Skeletal muscle satellite cell (primary cell): ENCODE results near the gene POU6F2.
A peak's percentile ranks its signal among the peaks of the same experiment; 100 is the strongest.
"Not testable (repeated sequence)": the region's sequence is repeated elsewhere in the genome, so short reads cannot be mapped to it uniquely, and the experiment has no call there.

ENCODE experiments used
- H3K27me3 ChIP-seq: 2 replicates; pipeline ENCODE4 v1.7.0; 2013; ENCODE audit warnings: low read length; ENCODE audit not compliant: control insufficient read depth, insufficient read depth
- H3K36me3 ChIP-seq: 2 replicates; pipeline ENCODE4 v1.7.0; 2013; ENCODE audit warnings: mild to moderate bottlenecking, control low read depth, low read length; ENCODE audit not compliant: insufficient read depth
- H3K4me1 ChIP-seq: 2 replicates; pipeline ENCODE4 v1.7.0; 2013; ENCODE audit warnings: low read length; ENCODE audit not compliant: control insufficient read depth, insufficient read depth
- H3K4me2 ChIP-seq: 2 replicates; pipeline ENCODE4 v1.7.0; 2013; ENCODE audit warnings: mild to moderate bottlenecking, low read length
- H3K4me3 ChIP-seq: 2 replicates; pipeline ENCODE4 v1.7.0; 2013; ENCODE audit warnings: low read length
- H3K9ac ChIP-seq: 2 replicates; pipeline ENCODE4 v1.7.0; 2013; ENCODE audit warnings: mild to moderate bottlenecking, low read depth, low read length, moderate library complexity
- H3K9me3 ChIP-seq: replicated peaks from 2 replicates; pipeline ENCODE4 v1.7.0; 2013; ENCODE audit warnings: mild to moderate bottlenecking, control low read depth, low read length

The POU6F2 gene

GRCh38 chr7:38947541-38947940 is 30.2 kb upstream of the POU6F2 start:
- H3K4me2 ChIP-seq, H3K9ac ChIP-seq, H3K4me3 ChIP-seq, H3K4me1 ChIP-seq, H3K27me3 ChIP-seq, H3K36me3 ChIP-seq, H3K9me3 ChIP-seq: not testable (repeated sequence)

GRCh38 chr7:38950309-38950708 is 27.4 kb upstream of the POU6F2 start:
- H3K4me1 ChIP-seq: no peaks in the 10 kb centered on the region
- H3K36me3 ChIP-seq: no peaks in the 10 kb centered on the region
- no peak overlapping the region for H3K4me3 ChIP-seq
- H3K9ac ChIP-seq: no peak overlapping the region
- no peak overlapping the region for H3K4me2 ChIP-seq
- H3K27me3 ChIP-seq: no peaks in the 10 kb centered on the region
- H3K9me3 ChIP-seq: no peaks in the 10 kb centered on the region

GRCh38 chr7:38951213-38951612 is 26.5 kb upstream of the POU6F2 start:
- no peaks in the 10 kb centered on the region for H3K27me3 ChIP-seq
- no peaks in the 10 kb centered on the region for H3K9me3 ChIP-seq

DNA sequence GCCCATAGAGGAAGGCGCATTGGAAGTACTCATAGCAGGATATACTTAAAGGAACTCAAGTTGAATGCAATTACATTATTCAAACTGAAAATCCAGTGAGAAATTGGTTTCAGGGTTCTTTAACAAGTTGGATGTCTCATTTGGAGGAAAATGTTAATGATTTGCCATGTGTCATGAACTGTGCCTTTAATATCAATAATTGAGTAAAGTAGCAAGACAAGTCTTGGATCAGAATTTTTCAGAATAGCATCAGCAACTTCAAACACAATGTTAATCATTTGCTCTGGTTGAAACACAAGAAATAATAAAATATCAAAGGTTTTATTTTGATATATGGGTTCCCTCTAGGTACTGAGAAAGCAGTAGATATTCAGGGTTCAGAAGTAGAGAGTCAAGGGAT is 24.5 kb upstream of the POU6F2 start:
- Histone ChIP-seq H3K9ac (no peak overlapping the region), H3K27me3 (no peaks in the 10 kb centered on the region), H3K9me3 (no peaks in the 10 kb centered on the region), H3K36me3 (no peaks in the 10 kb centered on the region), H3K4me2 (no peak overlapping the region), H3K4me3 (no peak overlapping the region), H3K4me1 (no peaks in the 10 kb centered on the region)

More at GRCh38 chr7:38951213-38951612, 26.5 kb upstream of the POU6F2 start:
- Histone ChIP-seq H3K4me3 (no peak overlapping the region), H3K9ac (no peak overlapping the region), H3K4me1 (no peaks in the 10 kb centered on the region), H3K4me2 (no peak overlapping the region), H3K36me3 (no peaks in the 10 kb centered on the region)

GRCh38 chr7:38953971-38954370 is 23.7 kb upstream of the POU6F2 start:
- no peak overlapping the region for H3K4me3 ChIP-seq

DNA sequence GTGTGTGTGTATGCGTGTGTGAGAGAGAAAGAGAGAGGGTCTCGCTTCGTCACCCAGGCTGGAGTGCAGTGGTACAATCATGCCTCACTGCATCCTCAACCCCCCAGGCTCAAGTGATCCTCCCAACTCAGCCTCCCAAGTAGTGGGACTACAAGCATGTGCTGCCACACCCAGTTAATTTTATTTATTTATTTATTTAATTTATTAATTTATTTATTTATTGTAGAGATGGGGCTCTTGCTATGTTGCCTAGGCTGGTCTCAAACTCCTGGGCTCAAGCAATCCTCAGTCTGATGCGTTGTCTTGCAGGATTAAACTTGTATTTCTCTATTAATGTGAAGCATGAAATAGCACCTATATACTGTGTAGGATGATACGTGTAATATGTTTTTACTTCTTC is 21.8 kb upstream of the POU6F2 start:
- Histone ChIP-seq H3K36me3 (no peaks in the 10 kb centered on the region), H3K4me1 (no peaks in the 10 kb centered on the region), H3K9ac (no peak overlapping the region), H3K4me2 (no peak overlapping the region), H3K4me3 (no peak overlapping the region), H3K27me3 (no peaks in the 10 kb centered on the region), H3K9me3 (no peaks in the 10 kb centered on the region)

More at GRCh38 chr7:38953971-38954370, 23.7 kb upstream of the POU6F2 start:
- H3K4me2 ChIP-seq: no peak overlapping the region
- no peaks in the 10 kb centered on the region for H3K27me3 ChIP-seq
- H3K4me1 ChIP-seq: no peaks in the 10 kb centered on the region
- H3K9me3 ChIP-seq: no peaks in the 10 kb centered on the region
- no peaks in the 10 kb centered on the region for H3K36me3 ChIP-seq
- no peak overlapping the region for H3K9ac ChIP-seq

GRCh38 chr7:38962028-38962427 is 15.7 kb upstream of the POU6F2 start:
- no peak overlapping the region for H3K4me2 ChIP-seq
- H3K9me3 ChIP-seq: no peaks in the 10 kb centered on the region
- H3K4me3 ChIP-seq: no peak overlapping the region
- no peaks in the 10 kb centered on the region for H3K27me3 ChIP-seq
- H3K4me1 ChIP-seq: no peaks in the 10 kb centered on the region
- no peaks in the 10 kb centered on the region for H3K36me3 ChIP-seq
- no peak overlapping the region for H3K9ac ChIP-seq

DNA sequence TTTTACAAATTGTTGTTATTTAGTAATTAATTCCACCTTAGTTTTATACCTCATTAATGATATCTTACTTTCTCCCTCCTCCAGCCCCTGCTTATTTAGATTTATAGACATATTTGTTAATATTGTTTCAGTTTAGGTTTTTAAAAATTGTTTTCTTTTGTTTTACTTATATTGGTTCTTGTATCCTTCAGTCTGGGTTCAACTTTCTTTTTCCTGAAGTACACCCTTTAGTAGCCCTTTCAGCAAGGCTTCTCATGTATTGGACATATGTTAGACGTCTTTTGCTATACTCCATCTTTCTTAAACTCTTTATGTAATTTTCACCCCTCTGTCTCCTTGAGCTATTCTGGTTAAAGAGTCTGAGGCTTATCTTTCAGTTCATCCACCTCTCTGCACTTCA is 12.8 kb upstream of the POU6F2 start:
- Histone ChIP-seq H3K4me2 (no peak overlapping the region), H3K36me3 (no peaks in the 10 kb centered on the region), H3K4me3 (no peak overlapping the region), H3K4me1 (no peaks in the 10 kb centered on the region), H3K9ac (no peak overlapping the region), H3K27me3 (no peaks in the 10 kb centered on the region), H3K9me3 (no peaks in the 10 kb centered on the region)

GRCh38 chr7:38973760-38974159 is 3.9 kb upstream of the POU6F2 start:
- H3K9ac ChIP-seq: no peak overlapping the region
- no peak overlapping the region for H3K4me3 ChIP-seq
- H3K4me2 ChIP-seq: no peak overlapping the region
- peaks cover 33% of the 10 kb centered on the region for H3K27me3 ChIP-seq
- H3K4me1 ChIP-seq: no peaks in the 10 kb centered on the region
- no peaks in the 10 kb centered on the region for H3K9me3 ChIP-seq
- no peaks in the 10 kb centered on the region for H3K36me3 ChIP-seq

- Histone ChIP-seq H3K4me2 (peak overlapping the region; percentile 52), H3K4me3 (peak overlapping the region; percentile 45), H3K36me3 (no peaks in the 10 kb centered on the region), H3K9ac (no peak overlapping the region), H3K9me3 (no peaks in the 10 kb centered on the region), H3K4me1 (no peaks in the 10 kb centered on the region), H3K27me3 (peaks cover 41% of the 10 kb centered on the region)
Measured at GRCh38 chr7:38975944-38976392, 1.7 kb upstream of the POU6F2 start.

DNA sequence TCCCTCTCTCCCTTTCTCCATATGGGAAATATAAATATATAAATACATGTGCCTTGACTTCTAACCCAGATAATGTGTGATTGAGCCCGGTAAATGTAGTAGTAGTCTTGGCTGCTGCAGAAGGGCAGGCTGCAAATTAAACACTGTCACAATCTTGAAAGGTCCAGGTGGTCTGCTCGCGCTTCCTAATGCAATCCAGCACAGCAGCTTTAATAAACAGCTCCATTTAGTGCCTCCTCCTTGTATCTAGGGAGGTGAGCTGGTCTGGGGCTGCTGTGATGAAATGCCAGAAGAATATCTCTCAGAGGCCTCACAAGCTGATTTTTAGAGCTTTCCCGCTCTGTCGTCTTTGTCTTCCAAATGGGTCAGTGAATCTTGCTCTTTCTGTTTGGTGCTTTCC is 782 bp downstream of the POU6F2 start:
- Histone ChIP-seq H3K4me2 (no peak overlapping the region), H3K9me3 (no peaks in the 10 kb centered on the region), H3K27me3 (peaks cover 43% of the 10 kb centered on the region), H3K4me3 (no peak overlapping the region), H3K36me3 (no peaks in the 10 kb centered on the region), H3K9ac (no peak overlapping the region), H3K4me1 (no peaks in the 10 kb centered on the region)

DNA sequence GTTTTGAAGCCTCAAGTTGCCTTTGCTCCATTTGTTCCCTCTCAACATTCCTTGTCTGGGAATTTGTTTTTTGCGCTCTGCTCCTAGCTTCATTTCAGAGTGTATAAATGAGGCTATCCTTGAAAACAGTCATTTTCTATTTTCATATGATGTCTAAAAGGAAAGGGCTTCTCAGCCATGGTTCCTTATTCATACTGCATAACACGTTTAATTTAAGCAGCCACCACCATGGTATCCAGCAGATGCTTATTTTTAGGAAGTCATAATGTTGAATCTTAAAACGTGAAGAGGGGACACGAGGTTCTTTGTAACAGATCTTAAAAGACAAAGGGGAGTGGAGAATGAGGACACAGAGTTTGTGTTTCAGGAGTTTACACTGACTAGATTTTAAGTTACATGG is 14.5 kb downstream of the POU6F2 start:
- Histone ChIP-seq H3K4me2 (no peak overlapping the region), H3K9ac (no peak overlapping the region), H3K9me3 (no peaks in the 10 kb centered on the region), H3K27me3 (peaks cover 26% of the 10 kb centered on the region), H3K4me3 (no peak overlapping the region), H3K4me1 (no peaks in the 10 kb centered on the region), H3K36me3 (no peaks in the 10 kb centered on the region)
